Mucosa of rectum (tissue), 2 donors: ENCODE measurements around the gene ITPRIPL2.
A peak's percentile ranks its signal among the peaks of the same experiment; 100 is the strongest.

Experiments used
- H3K27ac ChIP-seq, 2 donors: one replicate each; pipeline ENCODE4 v1.7.0; 2013; ENCODE audit warnings: inconsistent platforms in 2 of 2, low read depth in 2 of 2, low read length in 2 of 2
- H3K27me3 ChIP-seq, 2 donors: one replicate each; pipeline ENCODE4 v1.7.0; 2013; ENCODE audit warnings: low read length in 2 of 2; ENCODE audit not compliant: control insufficient read depth in 2 of 2, insufficient read depth in 2 of 2
- H3K36me3 ChIP-seq, 2 donors: one replicate each; pipeline ENCODE4 v1.7.0; 2013; ENCODE audit warnings: low read length in 2 of 2; ENCODE audit not compliant: control insufficient read depth in 2 of 2, insufficient read depth in 2 of 2
- H3K4me1 ChIP-seq, 2 donors: one replicate each; pipeline ENCODE4 v1.7.0; 2013; ENCODE audit warnings: low read length in 2 of 2, mild to moderate bottlenecking in 1 of 2; ENCODE audit not compliant: control insufficient read depth in 2 of 2, insufficient read depth in 2 of 2
- H3K4me3 ChIP-seq, 2 donors: one replicate each; pipeline ENCODE4 v1.7.0; 2013; ENCODE audit warnings: low read length in 2 of 2
- H3K9ac ChIP-seq, 2 donors: one replicate each; pipeline ENCODE4 v1.7.0; 2013; ENCODE audit warnings: low read length in 2 of 2, low read depth in 1 of 2, mild to moderate bottlenecking in 1 of 2
- H3K9me3 ChIP-seq, 2 donors: one replicate each; pipeline ENCODE4 v1.7.0; 2013; ENCODE audit warnings: low read length in 2 of 2; ENCODE audit not compliant: control insufficient read depth in 2 of 2
- donor health status: healthy.
- donor health status: Normal muscosa, but diverticular disease.

Gene ITPRIPL2

DNA sequence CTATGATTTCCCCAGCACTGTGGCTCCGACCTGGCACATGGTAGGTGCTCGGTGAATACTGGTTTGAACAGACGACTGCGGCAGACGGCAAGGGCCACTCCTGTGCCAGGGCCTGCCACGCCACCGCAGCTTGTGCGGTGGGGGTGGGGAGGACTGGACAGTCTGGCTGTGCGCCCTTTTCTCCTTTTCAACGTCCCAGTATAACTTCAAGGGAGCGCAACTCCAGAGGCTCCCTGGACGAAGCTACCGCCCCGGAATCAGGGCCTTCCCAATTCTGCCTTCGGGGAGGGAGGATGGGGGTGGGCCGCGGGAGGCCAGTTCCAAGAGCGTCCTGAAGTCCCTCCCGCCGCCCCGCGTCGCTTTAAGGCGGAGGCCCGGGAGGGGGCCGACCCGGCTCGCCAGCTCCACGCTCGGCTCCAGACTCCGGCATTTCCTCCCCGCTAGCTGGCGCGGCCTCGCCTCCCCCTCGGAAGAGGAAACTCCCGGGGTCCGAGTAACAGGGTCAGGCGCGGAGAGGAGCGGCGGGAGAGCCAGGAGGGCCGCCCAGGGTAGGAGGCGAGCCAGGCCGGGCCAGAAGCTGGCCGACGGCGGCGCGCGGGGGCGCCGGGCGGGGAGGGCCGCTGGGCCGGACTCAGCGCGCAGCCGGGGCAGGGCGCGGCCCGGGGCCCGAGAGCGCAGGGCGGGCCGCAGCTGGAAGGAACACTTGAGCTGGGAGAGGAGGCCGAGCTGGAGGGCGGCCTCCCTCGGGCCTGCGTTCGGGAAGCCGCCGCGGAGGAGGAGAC, at the start of gene ITPRIPL2:
Gene ITPRIPL2, plus strand, starts transcription at position 388 of the 782 bp plus-strand sequence. CDS start 498 bp downstream, outside the sequence.
- Histone ChIP-seq H3K27me3 (no peaks in the 10 kb centered on the region), H3K36me3 (peaks cover 3 to 8% of the 10 kb centered on the region in 2 donors), H3K4me1 (peaks cover 27 to 43% of the 10 kb centered on the region in 2 donors), H3K4me3 (peak within 1 kb of the TSS; percentile 80 to 86), H3K27ac (peak within 1 kb of the TSS; percentile 94 to 95), H3K9ac (peak within 1 kb of the TSS; percentile 75 to 89), H3K9me3 (no peaks in the 10 kb centered on the region)

DNA sequence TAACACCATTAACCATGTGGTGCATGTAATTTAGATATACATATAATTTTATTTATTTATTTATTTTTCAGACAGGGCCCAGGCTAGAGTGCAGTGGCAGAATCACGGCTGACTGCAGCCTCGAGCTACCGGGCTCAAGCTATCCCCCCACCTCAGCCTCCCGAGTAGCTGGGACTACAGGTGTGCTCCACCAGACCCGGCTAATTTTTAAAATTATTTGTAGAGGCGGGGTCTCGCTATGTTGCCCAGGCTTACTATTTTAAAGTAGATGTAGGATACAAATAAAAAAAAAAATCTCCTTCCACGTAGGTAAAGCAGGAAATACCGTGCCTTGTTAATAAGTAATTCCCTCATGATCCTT, 46.8 kb upstream of the ITPRIPL2 start:
- no peaks in the 10 kb centered on the region for H3K36me3 ChIP-seq
- H3K4me3 ChIP-seq = peak overlapping the region; percentile 68 to 95
- H3K4me1 ChIP-seq = peaks cover 9% of the 10 kb centered on the region in 2 donors
- H3K27ac ChIP-seq = peak overlapping the region; percentile 100
- H3K27me3 ChIP-seq = no peaks in the 10 kb centered on the region
- no peaks in the 10 kb centered on the region for H3K9me3 ChIP-seq
- peak overlapping the region; percentile 83 to 99 for H3K9ac ChIP-seq

DNA sequence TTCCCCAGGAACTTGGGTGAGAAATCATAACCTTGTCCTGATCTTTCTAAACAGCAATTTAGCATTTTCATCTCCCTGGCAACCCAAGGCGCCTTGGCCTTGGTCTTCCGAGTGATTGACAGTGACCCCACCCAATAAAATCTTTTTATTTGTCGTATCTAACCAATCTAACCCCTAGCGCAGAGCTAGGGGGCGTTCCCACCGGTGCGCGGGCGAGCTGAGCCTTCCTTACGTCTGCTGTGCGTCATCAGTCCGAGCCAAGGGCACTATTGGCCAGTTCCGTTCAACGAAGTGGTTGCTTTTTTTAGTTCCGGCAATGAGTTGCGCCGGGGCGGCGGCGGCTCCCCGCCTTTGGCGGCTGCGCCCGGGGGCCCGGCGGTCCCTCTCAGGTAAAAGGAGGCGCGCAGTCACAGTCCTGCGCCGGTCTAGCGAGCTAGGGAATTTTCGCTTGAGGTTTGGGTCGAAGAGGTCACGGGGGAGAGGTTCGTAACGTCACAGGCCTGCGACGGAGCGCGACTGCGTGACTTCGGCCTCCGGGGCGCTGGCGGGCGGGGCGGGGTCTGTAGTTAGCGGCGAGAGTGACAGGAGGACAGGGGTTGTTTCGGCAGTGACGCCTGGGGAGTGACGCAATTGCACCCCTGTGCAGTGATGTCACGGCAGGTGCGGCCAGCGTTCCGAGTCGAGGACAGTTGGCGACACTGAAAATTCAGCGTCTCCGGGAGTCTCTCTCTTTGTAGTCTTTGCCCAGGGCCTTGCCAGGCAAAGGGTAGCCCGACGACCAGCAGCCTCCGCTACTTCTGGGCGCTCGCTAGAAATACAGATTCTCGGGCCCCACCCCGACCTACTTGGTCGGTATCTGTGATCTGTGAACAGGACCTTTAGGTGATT, 46.2 kb upstream of the ITPRIPL2 start, which contains the start of gene COQ7:
Gene COQ7, plus strand, starts transcription at position 266 of the 888 bp plus-strand sequence. Its CDS starts 51 bp downstream, at position 317.
- Histone ChIP-seq H3K4me1 (peaks cover 9% of the 10 kb centered on the region in 2 donors), H3K9ac (peak within 1 kb of the TSS; percentile 83 to 99), H3K4me3 (peak within 1 kb of the TSS; percentile 68 to 95), H3K9me3 (no peaks in the 10 kb centered on the region), H3K36me3 (peaks cover 1 to 2% of the 10 kb centered on the region in 2 donors), H3K27me3 (no peaks in the 10 kb centered on the region), H3K27ac (peak within 1 kb of the TSS; percentile 100)

DNA sequence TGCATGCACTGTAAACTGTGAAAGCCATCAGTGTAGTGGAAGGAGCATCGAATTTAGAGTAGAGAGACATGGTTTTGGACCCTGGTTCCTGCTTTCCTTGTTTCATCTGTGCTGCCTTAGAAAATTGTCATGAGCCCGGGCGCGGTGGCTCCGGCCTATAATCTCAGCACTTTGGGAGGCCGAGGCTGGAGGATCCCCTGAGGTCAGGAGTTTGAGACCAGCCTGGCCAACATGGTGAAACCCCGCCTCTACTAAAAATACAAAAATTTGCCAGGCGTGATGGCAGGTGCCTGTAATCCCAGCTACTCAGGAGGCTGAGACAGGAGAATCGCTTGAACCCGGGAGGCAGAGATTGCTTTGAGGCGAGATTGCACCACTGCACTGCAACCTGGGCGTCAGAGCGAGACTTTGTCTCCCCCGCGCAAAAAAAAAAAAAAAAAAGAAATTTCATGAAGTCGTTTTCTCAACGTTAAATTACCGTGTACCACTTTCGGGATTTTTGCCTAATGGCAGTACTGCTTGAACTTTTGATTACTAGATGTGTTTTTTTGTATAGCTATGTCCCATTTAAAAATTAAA, 45.4 kb upstream of the ITPRIPL2 start:
- Histone ChIP-seq H3K4me1 (peaks cover 9% of the 10 kb centered on the region in 2 donors), H3K27ac (peak overlapping the region; percentile 100), H3K9me3 (no peaks in the 10 kb centered on the region), H3K9ac (peak overlapping the region; percentile 83 to 99), H3K4me3 (peak overlapping the region; percentile 68 to 95), H3K27me3 (no peaks in the 10 kb centered on the region), H3K36me3 (peaks cover 4 to 7% of the 10 kb centered on the region in 2 donors)

DNA sequence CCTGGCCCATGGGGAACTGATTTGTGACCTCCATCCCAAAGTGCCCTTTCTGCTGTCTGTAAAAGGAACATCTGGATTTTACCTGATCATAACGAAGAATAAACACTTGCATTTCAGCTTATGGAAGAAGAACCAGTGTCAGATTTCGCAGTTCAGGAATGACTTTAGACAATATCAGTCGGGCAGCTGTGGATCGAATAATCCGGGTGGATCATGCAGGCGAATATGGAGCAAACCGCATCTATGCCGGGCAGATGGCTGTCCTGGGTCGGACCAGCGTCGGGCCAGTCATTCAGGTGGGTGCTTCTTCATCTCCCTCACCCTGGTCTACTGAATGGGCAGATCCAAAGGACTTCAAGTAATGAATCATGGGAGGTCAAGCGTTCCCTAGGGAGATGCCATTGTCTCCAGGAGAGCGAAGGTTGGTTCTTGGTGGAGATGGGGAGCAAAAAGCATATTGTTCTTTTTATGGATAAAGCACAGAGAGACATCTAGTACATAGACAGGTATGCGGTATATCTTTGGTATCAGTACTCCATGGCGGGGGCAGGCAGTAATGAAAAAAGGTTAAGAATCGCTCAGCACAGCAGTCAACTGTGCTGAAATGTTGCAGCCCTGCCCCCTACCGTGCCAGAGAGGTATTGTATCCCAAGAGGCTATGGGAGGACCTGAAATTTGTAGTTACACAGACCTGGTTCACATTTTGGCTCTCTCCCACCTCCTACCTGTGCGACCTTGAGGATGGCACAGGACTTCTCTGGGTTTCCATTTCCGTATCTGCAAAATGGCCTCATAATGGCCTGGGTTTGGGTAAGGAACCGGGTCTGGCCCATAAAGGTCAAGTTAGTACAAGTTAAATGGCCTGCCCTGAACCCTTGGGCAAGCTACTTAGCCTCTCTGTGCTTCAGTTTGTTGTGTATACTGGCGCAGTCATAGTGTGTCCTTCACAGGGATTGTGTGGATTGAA, 41.7 kb upstream of the ITPRIPL2 start:
- H3K9ac ChIP-seq = no peak overlapping the region
- H3K27ac ChIP-seq = no peak overlapping the region
- no peaks in the 10 kb centered on the region for H3K27me3 ChIP-seq
- peaks cover 6 to 9% of the 10 kb centered on the region in 2 donors for H3K4me1 ChIP-seq
- H3K4me3 ChIP-seq = no peak overlapping the region
- H3K9me3 ChIP-seq = no peaks in the 10 kb centered on the region
- H3K36me3 ChIP-seq = peaks cover 15 to 23% of the 10 kb centered on the region in 2 donors

DNA sequence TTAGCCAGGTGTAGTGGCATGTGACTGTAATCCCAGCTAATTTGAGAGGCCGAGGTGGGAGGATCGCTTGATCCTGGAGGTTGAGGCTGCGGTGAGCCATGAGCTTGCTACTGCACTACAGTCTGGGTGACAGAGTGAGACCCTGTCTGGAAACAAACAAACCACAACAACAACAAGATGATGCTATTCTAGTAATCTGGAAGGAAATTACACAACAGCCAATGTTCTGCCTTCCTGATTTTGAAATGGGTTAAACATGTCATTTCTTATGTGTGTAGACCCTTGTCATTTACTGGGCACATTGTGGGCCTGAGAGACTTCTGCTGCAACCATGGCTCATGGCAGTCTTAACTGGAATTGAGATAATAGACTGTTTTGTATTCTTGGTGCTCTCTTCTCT, 40.4 kb upstream of the ITPRIPL2 start:
- Histone ChIP-seq H3K9me3 (no peaks in the 10 kb centered on the region), H3K36me3 (peaks cover 15 to 31% of the 10 kb centered on the region in 2 donors), H3K27ac (no peak overlapping the region), H3K4me3 (no peak overlapping the region), H3K4me1 (peaks cover 2 to 8% of the 10 kb centered on the region in 2 donors), H3K9ac (no peak overlapping the region), H3K27me3 (no peaks in the 10 kb centered on the region)

DNA sequence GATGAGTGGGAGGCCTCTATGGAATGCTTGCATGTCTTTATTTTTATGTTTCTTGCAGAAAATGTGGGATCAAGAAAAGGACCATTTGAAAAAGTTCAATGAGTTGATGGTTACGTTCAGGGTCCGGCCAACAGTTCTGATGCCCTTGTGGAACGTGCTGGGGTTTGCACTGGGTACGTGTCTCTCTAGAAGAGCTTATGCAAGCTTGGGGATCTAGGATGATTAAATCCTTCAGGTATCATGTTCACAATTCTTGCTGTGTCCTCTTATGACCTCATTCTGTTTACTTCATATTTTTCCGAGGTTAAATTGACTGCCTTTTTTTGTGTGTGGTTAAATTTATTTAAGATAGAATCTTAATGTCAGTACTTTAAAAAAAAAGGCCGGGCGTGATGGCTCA, 39.9 kb upstream of the ITPRIPL2 start:
- Histone ChIP-seq H3K27ac (no peak overlapping the region), H3K9me3 (no peaks in the 10 kb centered on the region), H3K4me3 (no peak overlapping the region), H3K9ac (no peak overlapping the region), H3K4me1 (peaks cover 0 to 3% of the 10 kb centered on the region in 2 donors), H3K27me3 (no peaks in the 10 kb centered on the region), H3K36me3 (peaks cover 15 to 35% of the 10 kb centered on the region in 2 donors)

DNA sequence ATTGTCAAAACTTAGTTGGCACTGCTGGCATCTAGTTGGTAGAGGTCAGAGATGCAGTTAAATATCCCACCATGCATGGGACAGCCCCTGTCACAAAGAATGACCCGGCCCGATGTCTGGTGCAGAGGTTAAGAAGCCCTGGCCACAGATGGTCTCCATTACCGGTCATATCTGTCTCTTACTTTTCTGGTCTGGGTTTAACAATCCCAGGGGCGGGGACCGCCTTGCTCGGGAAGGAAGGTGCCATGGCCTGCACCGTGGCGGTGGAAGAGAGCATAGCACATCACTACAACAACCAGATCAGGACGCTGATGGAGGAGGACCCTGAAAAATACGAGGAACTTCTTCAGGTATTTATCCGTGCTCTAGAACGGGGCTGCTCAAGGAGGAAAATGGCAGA, 38.3 kb upstream of the ITPRIPL2 start:
- Histone ChIP-seq H3K9ac (no peak overlapping the region), H3K4me1 (no peaks in the 10 kb centered on the region), H3K27me3 (no peaks in the 10 kb centered on the region), H3K4me3 (no peak overlapping the region), H3K9me3 (no peaks in the 10 kb centered on the region), H3K27ac (no peak overlapping the region), H3K36me3 (peaks cover 19 to 41% of the 10 kb centered on the region in 2 donors)

DNA sequence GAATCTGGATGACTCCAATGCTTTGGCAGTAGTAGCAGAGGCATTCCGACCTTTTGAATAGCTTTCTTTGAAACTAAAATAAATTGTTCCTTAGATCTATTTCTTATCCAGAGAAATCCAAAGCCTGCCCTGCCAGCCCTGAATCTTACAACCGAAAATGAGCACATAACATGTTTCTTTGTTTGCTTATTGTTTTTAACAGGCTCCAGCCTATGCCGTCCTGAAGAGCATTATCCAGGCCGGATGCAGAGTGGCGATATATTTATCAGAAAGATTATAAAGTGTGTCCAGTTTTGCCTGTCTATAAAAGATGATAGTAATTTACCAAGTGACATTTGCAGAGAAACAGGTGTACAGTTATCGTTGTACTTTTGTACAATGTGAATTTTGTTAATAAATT, 35.9 kb upstream of the ITPRIPL2 start:
- Histone ChIP-seq H3K27ac (no peak overlapping the region), H3K4me1 (no peaks in the 10 kb centered on the region), H3K9ac (no peak overlapping the region), H3K36me3 (peaks cover 17 to 46% of the 10 kb centered on the region in 2 donors), H3K27me3 (no peaks in the 10 kb centered on the region), H3K9me3 (no peaks in the 10 kb centered on the region), H3K4me3 (no peak overlapping the region)
